Activated CD4-positive, alpha-beta memory T cell treated with anti-CD3 and anti-CD28 coated beads for 36 hours (primary cell): ENCODE data around the gene AHNAK. TPM values are rescaled to one million over a fixed set of nuclear protein-coding genes. Genes with fewer than 3 reads are reported as not detected.
"Not testable (repeated sequence)": the region's sequence is repeated elsewhere in the genome, so short reads cannot be mapped to it uniquely, and the experiment has no call there.

Source experiments
- CTCF ChIA-PET: fragments of 350-600 bp; sonication (Branson Sonifier 250); formaldehyde crosslinking; loops from one replicate; lab custom pipeline; 2021; ENCODE audit warnings: antibody characterized with exemption, inconsistent platforms; lab: Charles Lee
- POLR2A ChIA-PET: fragments of 350-600 bp; sonication (Branson Sonifier 250); formaldehyde crosslinking; loops from one replicate; lab custom pipeline; 2021; ENCODE audit warnings: antibody characterized with exemption; lab: Charles Lee
- DNase-seq: peaks from one replicate; pipeline ENCODE4 v3.0.0-alpha.2; 2020
- H3K27ac Mint-ChIP-seq: one replicate; pipeline ENCODE4 v1.8.0; 2021; ENCODE audit warnings: mixed read lengths
- H3K27me3 Mint-ChIP-seq: one replicate; pipeline ENCODE4 v1.8.0; 2021; ENCODE audit warnings: mixed read lengths
- H3K36me3 Mint-ChIP-seq: one replicate; pipeline ENCODE4 v1.8.0; 2021; ENCODE audit warnings: mixed read lengths
- H3K4me1 Mint-ChIP-seq: one replicate; pipeline ENCODE4 v1.8.0; 2021; ENCODE audit warnings: low read depth, mixed read lengths
- H3K4me3 Mint-ChIP-seq: one replicate; pipeline ENCODE4 v1.8.0; 2021; ENCODE audit warnings: mild to moderate bottlenecking, mixed read lengths
- H3K9me3 Mint-ChIP-seq: one replicate; pipeline ENCODE4 v1.8.0; 2021; ENCODE audit warnings: mixed read lengths
- intact Hi-C: fragments of 100-400 bp; cut with micrococcal nuclease; formaldehyde crosslinking; loops from one replicate; pipeline ENCODE4 v1.15.1; 2023
- total RNA-seq, 2 experiments: library from RNA; stranded (reverse); gene quantifications; one replicate each; pipeline ENCODE4 v1.2.3, GENCODE V29; 2021

AHNAK gene
- total RNA-seq, 2 experiments from 2014 or later = 83.7 to 85.2 TPM

DNA sequence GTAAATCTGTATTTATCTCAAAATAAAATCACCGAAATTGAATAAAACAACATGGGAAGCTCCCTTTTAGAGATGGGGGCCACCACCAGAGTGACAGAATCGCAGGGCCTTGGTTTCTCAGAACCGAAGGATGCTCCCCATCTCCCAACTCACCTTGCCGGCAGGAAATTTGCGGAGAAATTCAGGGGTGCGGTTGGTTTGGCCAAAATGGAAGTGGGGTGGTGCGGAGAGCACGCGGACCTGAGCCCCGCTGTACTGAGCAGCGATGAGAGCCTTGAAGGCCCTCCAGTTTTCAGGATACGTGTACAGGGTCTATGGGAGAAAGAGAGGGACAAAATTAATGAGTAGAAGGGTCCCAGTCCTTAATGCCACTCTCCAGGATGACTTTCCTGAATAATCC lies 25.8 kb upstream of the AHNAK start:
- POLR2A ChIA-PET = interaction anchor here (0.6 to 1.1 kb wide), 4 partner anchors 12 to 77 kb away, joined by 3 to 4 read pairs (median 3); no protein-coding TSS in a partner anchor
- peaks cover 58% of the 10 kb centered on the region for H3K4me1 Mint-ChIP-seq
- no peaks in the 10 kb centered on the region for H3K27me3 Mint-ChIP-seq
- H3K4me3 Mint-ChIP-seq = peak overlapping the region; percentile 93
- DNase-seq = no peak
- no peaks in the 10 kb centered on the region for H3K9me3 Mint-ChIP-seq
- peak overlapping the region; percentile 96 for H3K27ac Mint-ChIP-seq
- peaks cover 54% of the 10 kb centered on the region for H3K36me3 Mint-ChIP-seq
- CTCF ChIA-PET = interaction anchor here (0.9 to 4.4 kb wide), 7 partner anchors 12 to 178 kb away, joined by 3 to 30 read pairs (median 5); partner anchors contain the start of gene TUT1
- intact Hi-C loops = loop anchor here (2.0 kb wide), 1 partner anchor 16 kb away; no protein-coding TSS in a partner anchor

GRCh38 chr11:62571493-62571892 lies 24.9 kb upstream of the AHNAK start:
- H3K27me3 Mint-ChIP-seq, intact Hi-C loops, DNase-seq, H3K9me3 Mint-ChIP-seq: not testable (repeated sequence)
- ChIA-PET CTCF (interaction anchor here (1.7 to 4.4 kb wide), 4 partner anchors 11 to 177 kb away, joined by 5 to 30 read pairs (median 6); no protein-coding TSS in a partner anchor), POLR2A (interaction anchor here (1.2 kb wide), 1 partner anchor 11 kb away, joined by 3 read pairs; no protein-coding TSS in a partner anchor)
- Mint-ChIP-seq H3K36me3 (peaks cover 62% of the 10 kb centered on the region), H3K4me1 (peaks cover 67% of the 10 kb centered on the region), H3K27ac (peak overlapping the region; percentile 96), H3K4me3 (peak overlapping the region; percentile 93)

DNA sequence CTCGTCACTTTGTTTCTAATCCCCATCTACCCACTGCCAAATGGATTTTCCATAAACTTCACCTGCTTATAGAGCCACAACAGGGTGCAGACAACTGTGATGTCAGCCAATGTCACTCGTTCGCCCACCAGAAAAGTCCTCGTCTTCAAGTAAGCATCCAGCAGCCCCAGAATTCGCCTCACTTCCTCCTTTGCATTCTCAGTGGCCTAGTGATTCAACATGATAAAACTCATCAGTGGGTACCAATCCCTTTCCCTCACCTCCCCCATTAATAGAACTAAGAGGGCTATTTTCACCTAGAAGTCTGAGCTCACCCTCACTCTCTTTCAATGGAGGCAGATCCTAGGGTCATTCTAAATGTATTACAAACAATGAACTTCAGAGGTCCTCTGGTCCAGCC lies 24.3 kb upstream of the AHNAK start:
- DNase-seq, H3K27me3 Mint-ChIP-seq, intact Hi-C loops, H3K9me3 Mint-ChIP-seq: not testable (repeated sequence)
- ChIA-PET CTCF (interaction anchor here (1.4 to 2.1 kb wide), 4 partner anchors 10 to 176 kb away, joined by 6 to 14 read pairs (median 6); no protein-coding TSS in a partner anchor), POLR2A (interaction anchor here (1.2 to 1.6 kb wide), 2 partner anchors 10 to 26 kb away, joined by 3 to 7 read pairs; no protein-coding TSS in a partner anchor)
- H3K36me3 Mint-ChIP-seq = peaks cover 68% of the 10 kb centered on the region
- peak overlapping the region; percentile 96 for H3K27ac Mint-ChIP-seq
- peaks cover 73% of the 10 kb centered on the region for H3K4me1 Mint-ChIP-seq
- H3K4me3 Mint-ChIP-seq = peak overlapping the region; percentile 93

GRCh38 chr11:62569611-62570010 lies 23.0 kb upstream of the AHNAK start:
- DNase-seq = no peak
- H3K27me3 Mint-ChIP-seq = no peaks in the 10 kb centered on the region
- POLR2A ChIA-PET = interaction anchor here (0.6 to 1.6 kb wide), 2 partner anchors 24 to 288 kb away, joined by 3 to 7 read pairs; no protein-coding TSS in a partner anchor
- H3K9me3 Mint-ChIP-seq = no peaks in the 10 kb centered on the region
- intact Hi-C loops = no loop called here
- CTCF ChIA-PET = interaction anchor here (0.9 to 2.1 kb wide), 4 partner anchors 9 to 175 kb away, joined by 3 to 14 read pairs (median 6); no protein-coding TSS in a partner anchor
- no peak overlapping the region for H3K4me3 Mint-ChIP-seq
- H3K4me1 Mint-ChIP-seq = peaks cover 67% of the 10 kb centered on the region
- peak overlapping the region; percentile 31 for H3K27ac Mint-ChIP-seq
- H3K36me3 Mint-ChIP-seq = peaks cover 76% of the 10 kb centered on the region

GRCh38 chr11:62567018-62567633 lies 20.5 kb upstream of the AHNAK start:
- Mint-ChIP-seq H3K27ac (peak overlapping the region; percentile 85), H3K4me3 (no peak overlapping the region), H3K36me3 (peaks cover 63% of the 10 kb centered on the region), H3K4me1 (peaks cover 62% of the 10 kb centered on the region), H3K27me3 (no peaks in the 10 kb centered on the region), H3K9me3 (no peaks in the 10 kb centered on the region)
- no peak for DNase-seq
- CTCF ChIA-PET = interaction anchor here (0.6 to 3.2 kb wide), 7 partner anchors 9 to 558 kb away, joined by 3 to 19 read pairs (median 3); no protein-coding TSS in a partner anchor
- POLR2A ChIA-PET = interaction anchor here (0.6 to 1.9 kb wide), 2 partner anchors 10 to 59 kb away, joined by 4 to 10 read pairs; no protein-coding TSS in a partner anchor
- intact Hi-C loops = no loop called here

- DNase-seq = no peak
- Mint-ChIP-seq H3K27me3 (no peaks in the 10 kb centered on the region), H3K36me3 (peaks cover 61% of the 10 kb centered on the region), H3K4me3 (no peak overlapping the region), H3K9me3 (no peaks in the 10 kb centered on the region), H3K4me1 (peaks cover 59% of the 10 kb centered on the region), H3K27ac (peak overlapping the region; percentile 59)
- CTCF ChIA-PET = interaction anchor here (0.9 to 3.2 kb wide), 6 partner anchors 8 to 220 kb away, joined by 3 to 19 read pairs (median 5); no protein-coding TSS in a partner anchor
- POLR2A ChIA-PET = interaction anchor here (1.0 to 1.9 kb wide), 4 partner anchors 9 to 105 kb away, joined by 3 to 10 read pairs (median 4); partner anchors contain the start of genes LBHD1, TUT1 and UQCC3
- intact Hi-C loops = no loop called here
Observed at GRCh38 chr11:62566247-62566646, 19.6 kb upstream of the AHNAK start.

- no peak for DNase-seq
- peak overlapping the region; percentile 59 for H3K27ac Mint-ChIP-seq
- H3K4me1 Mint-ChIP-seq = peaks cover 60% of the 10 kb centered on the region
- no peaks in the 10 kb centered on the region for H3K27me3 Mint-ChIP-seq
- H3K4me3 Mint-ChIP-seq = no peak overlapping the region
- intact Hi-C loops = no loop called here
- CTCF ChIA-PET = interaction anchor here (1.7 to 3.2 kb wide), 3 partner anchors 22 to 141 kb away, joined by 5 to 19 read pairs (median 11); partner anchors contain the start of gene TUT1
- POLR2A ChIA-PET = interaction anchor here (1.5 to 1.9 kb wide), 3 partner anchors 8 to 106 kb away, joined by 3 to 10 read pairs (median 6); partner anchors contain the start of genes LBHD1, TUT1 and UQCC3
- H3K9me3 Mint-ChIP-seq = no peaks in the 10 kb centered on the region
- peaks cover 63% of the 10 kb centered on the region for H3K36me3 Mint-ChIP-seq
Observed at GRCh38 chr11:62565100-62565802, 18.6 kb upstream of the AHNAK start.

DNA sequence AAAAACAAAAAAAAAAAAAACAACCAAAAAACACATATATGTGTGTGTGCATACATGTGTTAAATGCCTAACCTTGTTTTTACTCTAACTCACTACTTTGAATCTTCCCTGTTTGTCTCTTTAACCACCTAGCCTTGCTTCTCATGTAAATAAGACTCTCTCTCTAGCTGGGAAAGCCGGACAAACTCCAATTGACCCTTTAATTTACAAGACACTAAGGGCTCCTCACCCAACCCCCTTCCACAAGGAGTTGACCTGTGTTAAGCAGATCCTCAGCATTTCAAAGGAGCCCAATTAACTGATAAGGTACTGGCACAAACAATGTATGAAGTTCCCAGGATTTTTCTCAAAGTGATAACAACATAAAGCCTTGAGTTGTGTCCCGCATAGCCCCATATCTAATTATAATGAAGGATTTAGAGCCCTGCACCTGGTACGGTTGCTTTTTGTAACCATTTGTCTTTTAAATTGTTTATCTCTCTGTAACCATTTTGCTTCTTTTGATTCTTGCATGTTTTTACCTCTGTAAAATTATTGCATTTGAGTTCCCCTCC lies 15.1 kb upstream of the AHNAK start:
- intact Hi-C loops, H3K9me3 Mint-ChIP-seq, H3K27me3 Mint-ChIP-seq, DNase-seq, H3K4me3 Mint-ChIP-seq: not testable (repeated sequence)
- ChIA-PET POLR2A (interaction anchor here (0.7 kb wide), 1 partner anchor 54 kb away, joined by 3 read pairs; no protein-coding TSS in a partner anchor), CTCF (interaction anchor here (1.3 to 7.5 kb wide), 6 partner anchors 11 to 295 kb away, joined by 3 to 172 read pairs (median 30); no protein-coding TSS in a partner anchor)
- Mint-ChIP-seq H3K27ac (peak overlapping the region; percentile 59), H3K36me3 (peaks cover 62% of the 10 kb centered on the region), H3K4me1 (peaks cover 68% of the 10 kb centered on the region)

DNA sequence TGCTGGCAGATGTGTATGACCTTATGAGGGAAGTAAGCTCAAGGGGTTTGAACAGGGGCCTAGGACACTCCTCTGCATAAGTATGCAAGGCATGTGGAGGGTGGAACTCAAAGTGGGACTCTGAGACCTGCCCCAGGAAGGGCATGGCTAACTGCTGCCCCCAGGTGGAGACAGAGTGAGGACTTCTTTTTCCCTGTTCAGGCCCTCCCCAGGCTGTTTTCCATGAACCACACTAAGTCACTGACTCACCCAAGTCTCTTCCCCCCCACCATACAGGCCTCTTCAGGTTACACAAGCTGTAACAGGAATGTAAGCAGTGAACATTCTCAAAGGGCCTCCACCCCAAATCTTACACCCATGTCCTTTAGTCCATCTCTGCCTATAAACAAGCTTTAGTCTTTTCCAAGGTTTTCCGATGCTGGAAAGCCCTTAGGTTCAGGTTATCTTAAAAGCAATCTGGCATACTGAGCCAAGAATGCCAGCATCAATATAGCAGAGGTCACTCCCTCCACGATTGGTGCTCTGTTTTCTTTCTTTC lies 14.0 kb upstream of the AHNAK start:
- ChIA-PET CTCF (interaction anchor here (0.6 to 7.5 kb wide), 18 partner anchors 9 to 296 kb away, joined by 3 to 172 read pairs (median 4); partner anchors contain the start of genes AHNAK and TUT1), POLR2A (interaction anchor here (0.9 to 4.1 kb wide), 8 partner anchors 9 to 136 kb away, joined by 3 to 18 read pairs (median 6); partner anchors contain the start of genes C11orf98, CSKMT and TUT1)
- intact Hi-C loops = loop anchor here (1.0 kb wide), 4 partner anchors 8 to 136 kb away; partner anchors contain the start of gene EEF1G
- H3K36me3 Mint-ChIP-seq = peaks cover 50% of the 10 kb centered on the region
- no peaks in the 10 kb centered on the region for H3K27me3 Mint-ChIP-seq
- H3K9me3 Mint-ChIP-seq = no peaks in the 10 kb centered on the region
- H3K4me1 Mint-ChIP-seq = peaks cover 68% of the 10 kb centered on the region
- peak overlapping the region; percentile 92 for H3K27ac Mint-ChIP-seq
- DNase-seq = peak; percentile 90
- no peak overlapping the region for H3K4me3 Mint-ChIP-seq

- ChIA-PET CTCF (interaction anchor here (0.8 to 7.5 kb wide), 13 partner anchors 9 to 166 kb away, joined by 3 to 172 read pairs (median 7); partner anchors contain the start of genes AHNAK and TUT1), POLR2A (interaction anchor here (1.0 to 9.1 kb wide), 7 partner anchors 8 to 135 kb away, joined by 3 to 188 read pairs (median 9); partner anchors contain the start of genes AHNAK, C11orf98, CSKMT and TUT1)
- DNase-seq, H3K9me3 Mint-ChIP-seq, H3K4me3 Mint-ChIP-seq, H3K27me3 Mint-ChIP-seq: not testable (repeated sequence)
- Mint-ChIP-seq H3K4me1 (peaks cover 75% of the 10 kb centered on the region), H3K36me3 (peaks cover 42% of the 10 kb centered on the region), H3K27ac (peak overlapping the region; percentile 92)
- intact Hi-C loops = loop anchor here (1.0 to 5.0 kb wide), 5 partner anchors 7 to 283 kb away; partner anchors contain the start of gene EEF1G
Observed at GRCh38 chr11:62559626-62560025, 13.0 kb upstream of the AHNAK start.
